HG03354 (cell line): ENCODE data around the gene TNFSF12.

Experiments used
- ATAC-seq: cut with Tn5 transposase; IDR thresholded peaks from one replicate; pipeline ENCODE4 v1.9.1; 2021; ENCODE audit warnings: mild to moderate bottlenecking; ENCODE audit not compliant: unreplicated experiment, poor library complexity, severe bottlenecking

TNFSF12 gene

GRCh38 chr17:7561589-7562207 is 12.8 kb downstream of the TNFSF12 start, which contains the start of gene SENP3:
Gene SENP3, plus strand, starts transcription at chr17:7561919. Its CDS starts 1,158 bp downstream, at chr17:7563077.
- peak; percentile 58 for ATAC-seq

GRCh38 chr17:7562208-7562605 is 13.3 kb downstream of the TNFSF12 start:
- peak; percentile 10 for ATAC-seq

GRCh38 chr17:7563115-7563869 is 14.4 kb downstream of the TNFSF12 start:
- ATAC-seq = no peak

- ATAC-seq = no peak
Observed at GRCh38 chr17:7569571-7569970, 20.7 kb downstream of the TNFSF12 start.

GRCh38 chr17:7570351-7570750 is 21.5 kb downstream of the TNFSF12 start:
- no peak for ATAC-seq

GRCh38 chr17:7572338-7572587 is 23.4 kb downstream of the TNFSF12 start:
- ATAC-seq = no peak

- ATAC-seq = peak; percentile 81
Observed at GRCh38 chr17:7572588-7573323, 23.9 kb downstream of the TNFSF12 start.

- peak; percentile 32 for ATAC-seq
Observed at GRCh38 chr17:7573324-7574080, 24.6 kb downstream of the TNFSF12 start.

GRCh38 chr17:7574176-7574953 is 25.5 kb downstream of the TNFSF12 start:
- no peak for ATAC-seq

GRCh38 chr17:7575481-7575883 is 26.6 kb downstream of the TNFSF12 start:
- ATAC-seq = no peak

GRCh38 chr17:7575959-7576358 is 27.1 kb downstream of the TNFSF12 start:
- no peak for ATAC-seq

- ATAC-seq = no peak
Observed at GRCh38 chr17:7576432-7576937, 27.6 kb downstream of the TNFSF12 start.

GRCh38 chr17:7577327-7578199 is 28.7 kb downstream of the TNFSF12 start:
- no peak for ATAC-seq

- peak; percentile 40 for ATAC-seq
Observed at GRCh38 chr17:7579001-7579833, 30.4 kb downstream of the TNFSF12 start, which contains the start of gene CD68. Gene CD68, plus strand, starts transcription at chr17:7579638. Its CDS starts 40 bp downstream, at chr17:7579678.

- ATAC-seq = no peak
Observed at GRCh38 chr17:7579834-7580603, 31.2 kb downstream of the TNFSF12 start.

GRCh38 chr17:7580604-7581575 is 32.0 kb downstream of the TNFSF12 start:
- no peak for ATAC-seq
